Fibroblast of the aortic adventitia (primary cell): ENCODE results near the gene ZNF423. TPM values are rescaled to one million over a fixed set of nuclear protein-coding genes. Genes with fewer than 3 reads are reported as not detected.

Source experiments
- DNase-seq: peaks from one replicate; pipeline ENCODE4 v3.0.0-alpha.2; 2010; ENCODE audit warnings: low read depth
- H3K4me3 ChIP-seq: 2 replicates; pipeline ENCODE4 v1.5.1; 2011; ENCODE audit warnings: low read depth, mild to moderate bottlenecking, control low read depth, low read length, moderate library complexity
- CTCF ChIP-seq: IDR thresholded peaks from 2 replicates; pipeline ENCODE4 v1.5.1; 2011; ENCODE audit warnings: mild to moderate bottlenecking, low read length, control low read depth, inconsistent platforms; ENCODE audit not compliant: insufficient read depth
- total RNA-seq: library from RNA; depleted of rRNA; stranded (reverse); fragments of >200 nt; gene quantifications from 2 replicates; pipeline ENCODE4 v1.2.3, GENCODE V29; 2012; ENCODE audit warnings: low replicate concordance

ZNF423 gene
- total RNA-seq, 1 donor = 13.5 TPM

GRCh38 chr16:49628148-49628547 is 227.8 kb downstream of the ZNF423 start:
- no peak for TF ChIP-seq CTCF
- DNase-seq = no peak
- H3K4me3 ChIP-seq = no peak overlapping the region

- TF ChIP-seq CTCF = no peak
- no peak overlapping the region for H3K4me3 ChIP-seq
- DNase-seq = no peak
These were observed 230.4 kb downstream of the ZNF423 start for GRCh38 chr16:49625311-49626065.

GRCh38 chr16:49623501-49624266 is 232.2 kb downstream of the ZNF423 start:
- H3K4me3 ChIP-seq = no peak overlapping the region
- no peak for TF ChIP-seq CTCF

GRCh38 chr16:49622421-49623402 is 233.2 kb downstream of the ZNF423 start:
- H3K4me3 ChIP-seq = no peak overlapping the region
- no peak for TF ChIP-seq CTCF
- no peak for DNase-seq

More at GRCh38 chr16:49623501-49624266, 232.2 kb downstream of the ZNF423 start:
- DNase-seq = no peak

GRCh38 chr16:49622084-49622390 is 233.9 kb downstream of the ZNF423 start:
- no peak for TF ChIP-seq CTCF
- no peak overlapping the region for H3K4me3 ChIP-seq
- no peak for DNase-seq

- H3K4me3 ChIP-seq = no peak overlapping the region
- no peak for TF ChIP-seq CTCF
- DNase-seq = no peak
These were observed 234.4 kb downstream of the ZNF423 start for GRCh38 chr16:49621241-49622083.
